ENCODE data around the gene STX11.

DNA sequence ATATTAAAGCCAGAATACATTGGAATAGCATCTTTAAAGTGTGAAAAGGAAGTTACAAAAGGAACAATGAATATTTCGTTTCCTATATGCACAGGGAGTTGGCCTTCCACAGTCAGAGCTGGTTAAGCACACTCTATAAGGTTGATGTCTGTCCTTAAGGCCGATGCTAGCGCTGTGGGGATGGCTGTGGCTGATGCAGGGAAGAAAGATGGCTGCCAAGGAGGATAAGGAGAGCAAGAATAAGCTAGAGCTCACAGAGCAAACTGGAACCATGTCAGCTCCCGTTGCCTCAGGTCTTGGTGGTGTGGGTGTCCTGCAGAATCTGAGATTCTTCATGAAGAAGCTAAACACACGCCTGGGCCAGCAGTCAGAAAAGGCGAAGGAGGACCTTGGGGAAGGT lies 20.8 kb upstream of the STX11 start:
- TF ChIP-seq CTCF (IDR thresholded peaks at IDR 0.05; ENCODE audit: insufficient read depth, low read length, poor library complexity, severe bottlenecking) = no peak
- TF ChIP-seq EZH2phosphoT487 (conservative IDR thresholded peaks at IDR 0.05; ENCODE audit: low read length) = no peak

All from SU-DHL-6 (cell line).